HG02970 (cell line): ENCODE measurements around the gene PCNX1.
"Not testable (repeated sequence)": the region's sequence is repeated elsewhere in the genome, so short reads cannot be mapped to it uniquely, and the experiment has no call there.

Experiments used
- ATAC-seq: cut with Tn5 transposase; IDR thresholded peaks from one replicate; pipeline ENCODE4 v1.9.1; 2021; ENCODE audit warnings: mild to moderate bottlenecking, moderate library complexity, moderate number of reproducible peaks; ENCODE audit not compliant: unreplicated experiment, low FRiP score

The PCNX1 gene

GRCh38 chr14:71004481-71004880, 97.2 kb downstream of the PCNX1 start:
- ATAC-seq: no peak

DNA sequence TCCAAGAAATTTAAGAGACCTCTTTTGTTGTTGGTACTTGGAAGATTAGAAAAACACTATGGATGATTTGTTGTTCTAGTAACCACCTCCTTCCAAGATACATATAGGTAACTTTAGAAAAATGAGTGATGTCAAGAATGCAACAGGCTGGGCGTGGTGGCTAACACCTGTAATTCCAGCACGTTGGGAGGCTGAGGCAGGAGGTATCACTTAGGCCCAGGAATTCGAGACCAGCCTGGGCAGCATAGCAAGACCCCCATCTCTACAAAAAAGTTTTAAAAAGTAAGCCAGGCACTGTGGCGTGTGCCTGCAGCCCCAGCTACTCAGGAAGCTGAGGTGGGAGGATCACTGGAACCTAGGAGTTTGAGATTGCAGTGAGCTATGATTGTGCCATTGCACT, 97.8 kb downstream of the PCNX1 start:
- no peak for ATAC-seq

DNA sequence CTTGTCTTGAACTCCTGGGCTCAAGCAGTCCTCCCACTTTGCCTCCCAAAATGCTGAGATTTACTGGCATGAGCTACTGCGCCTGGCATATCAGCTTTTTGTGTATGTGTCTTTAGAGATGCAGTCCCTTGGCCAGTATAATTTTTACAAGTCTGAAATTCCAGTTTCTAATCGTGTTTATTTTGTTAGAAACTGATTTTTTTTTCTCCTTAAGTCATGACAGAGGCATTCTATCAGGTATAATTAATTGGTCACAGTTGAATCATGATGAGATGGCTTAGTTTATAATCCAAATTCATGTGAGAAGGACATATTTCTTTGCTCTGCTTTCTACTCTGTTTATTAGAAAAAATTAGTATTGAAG, 98.9 kb downstream of the PCNX1 start:
- ATAC-seq: no peak

DNA sequence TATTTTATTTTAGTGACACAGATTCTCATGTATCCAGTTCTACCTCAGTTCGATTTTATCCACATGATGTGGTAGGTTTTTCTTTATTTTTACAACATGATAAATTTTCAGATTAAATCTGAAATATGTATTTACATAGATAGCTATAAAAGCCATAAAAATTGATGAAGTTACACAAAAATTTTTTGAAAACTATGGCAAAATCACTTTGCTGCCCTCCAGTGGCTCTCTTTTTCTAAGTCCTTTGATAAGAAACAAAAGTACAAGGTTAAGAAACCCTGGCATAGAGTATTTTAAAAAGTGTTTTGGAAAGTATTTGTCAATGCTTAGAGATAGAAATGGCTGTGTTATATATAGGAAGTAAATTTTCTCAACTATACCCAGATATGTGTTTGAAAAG, 104.2 kb downstream of the PCNX1 start:
- ATAC-seq: no peak

- no peak for ATAC-seq
Measured at GRCh38 chr14:71012888-71013287, 105.6 kb downstream of the PCNX1 start.

DNA sequence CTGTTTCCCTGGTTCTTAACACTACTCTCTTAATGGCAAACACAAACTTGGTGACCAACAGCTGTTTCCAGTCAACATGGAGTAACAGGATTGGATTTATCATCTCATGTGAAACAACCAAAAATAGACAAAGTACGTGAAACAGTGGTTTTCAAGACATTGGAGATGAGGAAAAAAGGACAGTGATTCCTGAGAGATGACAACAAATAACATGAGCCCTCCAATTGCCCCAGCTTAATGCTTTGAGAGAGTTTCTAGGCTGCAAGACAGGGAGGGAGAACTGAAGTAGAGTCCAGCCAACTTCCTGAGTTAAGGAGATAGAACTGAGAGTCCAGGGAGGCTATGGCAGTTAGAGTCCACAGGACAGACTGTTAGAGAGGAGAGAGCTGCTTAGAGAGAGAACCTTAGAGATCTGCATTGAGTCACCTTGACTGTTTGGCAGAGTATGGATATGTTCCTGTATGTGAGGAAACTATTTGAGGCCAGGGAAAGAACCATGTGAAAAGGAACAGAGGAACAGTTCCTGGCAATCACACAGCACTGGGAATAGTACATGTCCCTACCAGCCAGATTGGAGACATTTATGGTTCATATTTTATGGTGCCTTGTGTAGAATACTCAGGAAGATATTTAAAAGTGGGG, 106.4 kb downstream of the PCNX1 start:
- ATAC-seq: no peak

GRCh38 chr14:71019917-71020316, 112.7 kb downstream of the PCNX1 start:
- ATAC-seq: not testable (repeated sequence)

DNA sequence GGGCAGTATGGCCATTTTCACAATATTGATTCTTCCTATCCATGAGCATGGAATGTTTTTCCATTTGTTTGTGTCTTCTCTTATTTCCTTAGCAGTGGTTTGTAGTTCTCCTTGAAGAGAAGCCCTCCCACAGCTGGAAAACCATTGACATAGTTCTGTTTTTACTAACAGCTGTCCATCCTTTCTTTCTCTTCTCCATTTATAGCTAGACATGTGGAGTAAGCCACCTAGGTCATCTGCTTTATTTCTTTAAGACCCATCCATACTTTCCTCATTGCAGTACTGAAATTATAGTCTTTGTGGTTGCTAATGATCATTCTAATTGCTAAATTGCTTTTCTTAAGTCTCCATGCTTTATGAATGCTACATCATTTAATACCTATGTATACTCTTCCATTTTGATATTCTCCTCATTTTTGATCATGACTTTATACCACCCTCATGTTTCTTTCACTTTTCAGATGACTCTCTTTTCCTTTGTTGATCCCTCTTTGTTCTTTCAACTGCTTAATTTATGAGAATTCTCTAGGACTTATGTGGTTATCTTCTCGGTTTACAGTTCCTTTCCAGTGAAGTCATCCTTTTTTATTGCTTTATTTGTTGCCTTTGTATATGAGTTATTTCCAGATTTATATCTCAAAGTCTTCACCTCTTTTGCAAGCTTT, 114.2 kb downstream of the PCNX1 start:
- ATAC-seq: no peak

DNA sequence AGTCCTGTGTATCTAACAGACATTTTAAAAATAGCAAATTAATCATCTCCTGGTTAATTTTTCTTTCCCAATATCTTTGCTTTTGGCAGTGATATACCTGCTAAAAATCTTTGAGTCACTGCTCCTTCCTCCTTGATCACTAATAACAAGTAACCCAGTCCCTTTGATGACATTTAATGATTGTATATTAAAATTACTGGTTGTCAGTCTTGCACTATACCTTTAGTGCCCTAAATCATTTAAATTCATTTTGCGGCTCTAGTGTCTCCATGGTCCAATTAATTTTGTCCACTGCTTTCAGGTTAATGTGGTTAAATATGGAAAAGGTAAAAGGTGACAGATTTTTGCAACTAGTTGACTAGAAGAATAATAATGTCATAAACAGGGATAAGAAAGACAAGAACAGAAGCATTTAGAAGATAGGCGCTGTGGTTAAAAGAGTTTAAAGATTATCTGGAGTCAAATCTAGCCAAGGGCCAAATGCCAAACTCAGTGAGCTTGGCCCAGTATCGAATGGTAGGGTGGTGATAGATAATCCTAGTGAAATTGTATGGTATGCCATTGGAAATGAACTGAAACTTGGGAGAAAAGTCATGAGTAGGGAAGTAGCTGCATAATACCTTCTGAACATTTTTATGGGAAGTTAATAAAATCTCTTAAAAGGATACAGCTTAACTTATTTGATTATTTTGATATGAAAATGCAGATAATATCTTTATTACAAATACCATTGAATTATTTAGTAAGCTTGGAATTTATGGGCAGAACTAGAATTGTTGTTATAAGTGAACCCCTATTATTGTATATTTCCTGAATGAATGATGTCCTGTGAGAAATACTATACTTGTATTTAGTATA, 115.0 kb downstream of the PCNX1 start:
- ATAC-seq: no peak

DNA sequence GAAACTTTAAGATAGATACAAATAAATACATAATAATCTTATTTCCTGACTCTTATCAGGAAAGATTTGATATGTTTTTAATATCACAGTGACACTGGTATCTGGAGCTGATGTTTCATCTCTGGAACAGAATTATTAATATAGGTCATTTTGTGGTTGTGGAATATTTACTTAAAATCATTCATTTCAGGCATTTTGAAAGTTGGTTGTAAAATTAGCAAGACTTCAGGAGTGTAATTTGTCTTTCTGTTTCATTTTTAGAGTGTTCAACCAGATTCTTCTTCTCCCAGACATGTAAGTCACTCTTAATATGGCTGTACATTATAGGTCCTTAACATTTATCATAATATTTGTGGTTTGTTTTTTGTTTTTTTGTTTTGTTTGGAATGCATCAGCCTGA, 115.7 kb downstream of the PCNX1 start:
- ATAC-seq: no peak

DNA sequence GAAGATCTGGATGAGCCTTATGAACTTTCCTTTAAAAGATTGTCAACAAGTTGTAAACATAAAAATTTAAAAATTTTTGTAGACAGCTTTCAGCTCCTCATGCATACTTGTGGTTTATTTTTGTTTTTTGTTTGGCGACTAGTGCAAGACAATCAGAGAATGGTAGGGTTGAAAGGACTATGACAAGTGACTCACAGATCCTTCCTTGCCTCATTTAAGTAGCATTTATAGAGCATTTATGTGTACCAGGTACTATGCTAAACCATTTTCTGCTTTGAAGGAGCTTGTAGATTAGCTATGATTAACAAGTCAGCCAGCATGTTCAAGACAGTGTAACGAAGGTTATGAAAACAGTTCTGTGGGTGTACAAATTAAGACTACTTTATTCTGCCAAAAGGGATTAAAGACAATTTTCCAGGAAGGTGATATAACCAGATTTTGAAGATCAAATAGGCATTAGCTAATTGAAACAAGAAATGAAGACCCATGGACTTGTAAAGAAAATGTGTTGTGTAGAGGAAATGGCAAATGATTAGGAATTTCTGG, 122.0 kb downstream of the PCNX1 start:
- no peak for ATAC-seq

GRCh38 chr14:71031000-71031399, 123.7 kb downstream of the PCNX1 start:
- no peak for ATAC-seq

- no peak for ATAC-seq
Measured at GRCh38 chr14:71036433-71036832, 129.2 kb downstream of the PCNX1 start.

- no peak for ATAC-seq
Measured at GRCh38 chr14:71048393-71048792, 141.1 kb downstream of the PCNX1 start.

GRCh38 chr14:71049435-71050133, 142.3 kb downstream of the PCNX1 start:
- ATAC-seq: no peak

GRCh38 chr14:71050227-71050823, 143.1 kb downstream of the PCNX1 start:
- no peak for ATAC-seq

GRCh38 chr14:71054706-71055105, 147.4 kb downstream of the PCNX1 start:
- ATAC-seq: no peak

GRCh38 chr14:71056168-71056567, 148.9 kb downstream of the PCNX1 start:
- ATAC-seq: no peak

DNA sequence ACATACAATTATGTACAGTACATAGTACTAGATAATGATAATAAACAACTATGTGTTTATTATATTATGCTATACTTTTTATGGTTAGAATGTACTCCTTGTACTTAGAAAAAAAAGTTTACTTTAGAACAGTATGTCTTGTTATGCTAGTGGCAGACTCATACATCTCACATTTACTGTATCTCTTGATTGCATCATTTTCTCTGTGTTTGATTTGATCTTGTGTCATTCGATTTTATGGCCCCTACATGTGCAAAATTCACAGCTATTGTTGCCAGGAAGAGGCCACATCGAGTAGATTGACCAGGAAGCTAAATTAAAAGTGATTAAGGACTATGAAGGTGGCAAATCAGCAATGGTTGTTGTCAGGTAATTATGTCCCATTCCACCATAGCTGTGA, 153.0 kb downstream of the PCNX1 start:
- no peak for ATAC-seq

GRCh38 chr14:71060825-71061455, 153.7 kb downstream of the PCNX1 start:
- ATAC-seq: no peak
